CD14-positive monocyte (primary cell): ENCODE data around the gene CARD11. TPM values are rescaled to one million over a fixed set of nuclear protein-coding genes. Genes with fewer than 3 reads are reported as not detected.

Source experiments
- DNase-seq, 3 donors: peaks; one replicate each; pipeline ENCODE4 v3.0.0-alpha.2; 2011 to 2022
- H2AFZ ChIP-seq: 2 replicates; pipeline ENCODE4 v1.6.0; 2012; ENCODE audit warnings: mild to moderate bottlenecking, low read depth, low read length, inconsistent platforms; ENCODE audit not compliant: insufficient read depth, poor library complexity, severe bottlenecking
- H3K27ac ChIP-seq, 2 donors: 1 replicate in 1 of 2; 2 replicates in 1 of 2; pipeline ENCODE4 v1.5.1; 2012 to 2013; ENCODE audit warnings: low read length in 2 of 2, control low read depth in 1 of 2, inconsistent platforms in 1 of 2, low read depth in 1 of 2, mild to moderate bottlenecking in 1 of 2
- H3K27me3 ChIP-seq, 2 donors: one replicate each; pipeline versions ENCODE4 v1.6.0 to v1.6.1; 2011 to 2013; ENCODE audit warnings: low read length in 2 of 2; ENCODE audit not compliant: control insufficient read depth in 2 of 2, insufficient read depth in 2 of 2
- H3K36me3 ChIP-seq, 2 donors: replicated peaks in 1 of 2; 1 replicate in 1 of 2; 2 replicates in 1 of 2; pipeline versions ENCODE4 v1.5.1 to v1.6.1; 2012 to 2013; ENCODE audit warnings: low read length in 2 of 2, control low read depth in 1 of 2, inconsistent platforms in 1 of 2, mild to moderate bottlenecking in 1 of 2; ENCODE audit not compliant: insufficient read depth in 2 of 2, control insufficient read depth in 1 of 2
- H3K4me1 ChIP-seq, 2 donors: 1 replicate in 1 of 2; 2 replicates in 1 of 2; pipeline versions ENCODE4 v1.5.1 to v1.6.1; 2012 to 2013; ENCODE audit warnings: low read length in 2 of 2, control low read depth in 1 of 2, inconsistent platforms in 1 of 2, mild to moderate bottlenecking in 1 of 2, moderate library complexity in 1 of 2; ENCODE audit not compliant: insufficient read depth in 2 of 2, control insufficient read depth in 1 of 2
- H3K4me2 ChIP-seq: replicated peaks from 2 replicates; pipeline ENCODE3; 2012; ENCODE audit warnings: low read length, moderate library complexity, mild to moderate bottlenecking; ENCODE audit not compliant: poor library complexity, severe bottlenecking; ENCODE audit errors: extremely low read depth
- H3K4me3 ChIP-seq, 3 experiments: fragments of 200-600 bp in 1 of 3; sonication (generic) in 1 of 3; replicated peaks in 1 of 3; 1 replicate in 2 of 3; 2 replicates in 1 of 3; pipeline ENCODE4 v1.5.1; 2011 to 2013; ENCODE audit warnings: low read length in 3 of 3, mild to moderate bottlenecking in 3 of 3, control low read depth in 2 of 3, low read depth in 2 of 3, inconsistent platforms in 1 of 3, moderate library complexity in 1 of 3
- H3K79me2 ChIP-seq: 2 replicates; pipeline ENCODE4 v1.6.0; 2012; ENCODE audit warnings: mild to moderate bottlenecking, control low read depth, inconsistent platforms, low read length, moderate library complexity; ENCODE audit not compliant: insufficient read depth
- H3K9ac ChIP-seq: 2 replicates; pipeline ENCODE4 v1.6.0; 2017; ENCODE audit warnings: low read length, mild to moderate bottlenecking; ENCODE audit not compliant: insufficient read depth, poor library complexity, severe bottlenecking
- H3K9me3 ChIP-seq, 2 donors: replicated peaks in 1 of 2; 1 replicate in 1 of 2; 2 replicates in 1 of 2; pipeline versions ENCODE4 v1.5.1 to v1.6.1; 2012 to 2013; ENCODE audit warnings: low read length in 2 of 2, control low read depth in 1 of 2; ENCODE audit not compliant: control insufficient read depth in 1 of 2, insufficient read depth in 1 of 2
- H4K20me1 ChIP-seq: 2 replicates; pipeline ENCODE4 v1.6.0; 2012; ENCODE audit warnings: mild to moderate bottlenecking, low read length, control low read depth, moderate library complexity; ENCODE audit not compliant: insufficient read depth
- H3K27ac Mint-ChIP-seq, 7 donors: one replicate each; pipeline ENCODE4 v1.8.0; 2020; ENCODE audit warnings: mild to moderate bottlenecking in 7 of 7, mixed read lengths in 7 of 7, moderate library complexity in 6 of 7, inconsistent platforms in 2 of 7
- H3K27me3 Mint-ChIP-seq, 3 donors: one replicate each; pipeline ENCODE4 v1.8.0; 2021 to 2022; ENCODE audit warnings: low read depth in 3 of 3, mild to moderate bottlenecking in 3 of 3, mixed read lengths in 3 of 3, moderate library complexity in 3 of 3, inconsistent platforms in 1 of 3
- H3K36me3 Mint-ChIP-seq, 2 donors: one replicate each; pipeline ENCODE4 v1.8.0; 2020; ENCODE audit warnings: mixed read lengths in 2 of 2, inconsistent platforms in 1 of 2, mild to moderate bottlenecking in 1 of 2
- H3K4me1 Mint-ChIP-seq: one replicate; pipeline ENCODE4 v1.8.0; 2020; ENCODE audit warnings: mild to moderate bottlenecking, mixed read lengths
- H3K4me3 Mint-ChIP-seq, 2 donors: one replicate each; pipeline ENCODE4 v1.8.0; 2020; ENCODE audit warnings: mild to moderate bottlenecking in 2 of 2, mixed read lengths in 2 of 2, moderate library complexity in 1 of 2
- H3K9me3 Mint-ChIP-seq, 7 donors: one replicate each; pipeline ENCODE4 v1.8.0; 2020 to 2022; ENCODE audit warnings: mixed read lengths in 7 of 7, mild to moderate bottlenecking in 6 of 7, moderate library complexity in 6 of 7, inconsistent platforms in 2 of 7
- CTCF ChIP-seq: fragments of 200-600 bp; IDR thresholded peaks from one replicate; pipeline ENCODE4 v1.8.0; 2022; ENCODE audit warnings: antibody characterized with exemption, mild to moderate bottlenecking
- WGBS: methylation state at CpG from one replicate; pipeline ENCODE4 v1.1.5; 2013; ENCODE audit warnings: missing lambda C conversion rate; ENCODE audit not compliant: insufficient coverage; 5-methylcytosine and 5-hydroxymethylcytosine counted together
- intact Hi-C, 2 donors: fragments of 100-400 bp; cut with micrococcal nuclease; formaldehyde crosslinking; loops; one replicate each; pipeline versions ENCODE4 v1.15.0 to v1.15.1; 2023
- polyA plus RNA-seq, 3 donors: library from polyadenylated mRNA; depleted of rRNA in 1 of 3; unstranded in 2 of 3; stranded (reverse) in 1 of 3; fragments of 300-500 nt in 2 of 3; fragments of >200 nt in 1 of 3; fragmentation: Illumina TruSeq in 2 of 3; gene quantifications; 1 replicate in 2 of 3; 2 replicates in 1 of 3; pipeline ENCODE4 v1.2.3, GENCODE V29; 2012 to 2021

The CARD11 gene
- polyA plus RNA-seq, 3 donors: 0.04 to 0.17 TPM; not detected in 1

GRCh38 chr7:2940466-2940865, 103.2 kb downstream of the CARD11 start:
- Histone ChIP-seq H3K4me2 (no peak overlapping the region), H3K4me3 (no peak overlapping the region), H3K9ac (no peak overlapping the region), H4K20me1 (no peaks in the 10 kb centered on the region), H3K36me3 (no peaks in the 10 kb centered on the region), H3K27me3 (no peaks in the 10 kb centered on the region), H3K9me3 (peaks cover 9 to 14% of the 10 kb centered on the region in 2 donors), H3K4me1 (peaks cover 22 to 26% of the 10 kb centered on the region in 2 donors), H2AFZ (no peak overlapping the region), H3K79me2 (no peaks in the 10 kb centered on the region), H3K27ac (peak overlapping the region; percentile 27 to 65)
- H3K4me1 Mint-ChIP-seq: peaks cover 27% of the 10 kb centered on the region
- H3K27me3 Mint-ChIP-seq: peaks cover 0 to 9% (median 5%) of the 10 kb centered on the region in 3 donors
- H3K9me3 Mint-ChIP-seq: peaks cover 8 to 19% (median 15%) of the 10 kb centered on the region in 7 donors
- no peak overlapping the region for H3K4me3 Mint-ChIP-seq
- intact Hi-C loops: no loop called here
- no peak for DNase-seq
- no peak for TF ChIP-seq CTCF
- H3K27ac Mint-ChIP-seq: peak overlapping the region; percentile 44 to 90 (median 82)
- no peaks in the 10 kb centered on the region for H3K36me3 Mint-ChIP-seq

GRCh38 chr7:2939193-2939885, 104.3 kb downstream of the CARD11 start:
- H3K9ac ChIP-seq: no peak overlapping the region
- H3K27me3 Mint-ChIP-seq: peaks cover 0 to 8% (median under 1%) of the 10 kb centered on the region in 3 donors
- H3K4me3 ChIP-seq: no peak overlapping the region
- no peaks in the 10 kb centered on the region for H3K27me3 ChIP-seq
- 58% methylated on average over 8 of the region's 13 CpGs for WGBS
- peaks cover 9 to 14% of the 10 kb centered on the region in 2 donors for H3K9me3 ChIP-seq
- no peak overlapping the region for H2AFZ ChIP-seq
- intact Hi-C loops: no loop called here
- H3K4me1 Mint-ChIP-seq: peaks cover 20% of the 10 kb centered on the region
- H3K36me3 Mint-ChIP-seq: no peaks in the 10 kb centered on the region
- H3K36me3 ChIP-seq: no peaks in the 10 kb centered on the region
- TF ChIP-seq CTCF: no peak
- H3K27ac Mint-ChIP-seq: peak overlapping the region in 4 of 7 donors; percentile 10 to 74 (median 40)
- no peak overlapping the region for H3K27ac ChIP-seq
- H4K20me1 ChIP-seq: no peaks in the 10 kb centered on the region
- DNase-seq: peak in 1 of 3 donors; percentile 50
- H3K9me3 Mint-ChIP-seq: peaks cover 8 to 17% (median 15%) of the 10 kb centered on the region in 7 donors
- no peak overlapping the region for H3K4me3 Mint-ChIP-seq
- peaks cover 13 to 19% of the 10 kb centered on the region in 2 donors for H3K4me1 ChIP-seq
- no peaks in the 10 kb centered on the region for H3K79me2 ChIP-seq
- H3K4me2 ChIP-seq: no peak overlapping the region
